Skeletal muscle satellite cell (primary cell): ENCODE data around the gene FARP1.

Source experiments
- H3K27me3 ChIP-seq: 2 replicates; pipeline ENCODE4 v1.7.0; 2013; ENCODE audit warnings: low read length; ENCODE audit not compliant: control insufficient read depth, insufficient read depth
- H3K36me3 ChIP-seq: 2 replicates; pipeline ENCODE4 v1.7.0; 2013; ENCODE audit warnings: mild to moderate bottlenecking, control low read depth, low read length; ENCODE audit not compliant: insufficient read depth
- H3K4me1 ChIP-seq: 2 replicates; pipeline ENCODE4 v1.7.0; 2013; ENCODE audit warnings: low read length; ENCODE audit not compliant: control insufficient read depth, insufficient read depth
- H3K4me2 ChIP-seq: 2 replicates; pipeline ENCODE4 v1.7.0; 2013; ENCODE audit warnings: mild to moderate bottlenecking, low read length
- H3K4me3 ChIP-seq: 2 replicates; pipeline ENCODE4 v1.7.0; 2013; ENCODE audit warnings: low read length
- H3K9ac ChIP-seq: 2 replicates; pipeline ENCODE4 v1.7.0; 2013; ENCODE audit warnings: mild to moderate bottlenecking, low read depth, low read length, moderate library complexity
- H3K9me3 ChIP-seq: replicated peaks from 2 replicates; pipeline ENCODE4 v1.7.0; 2013; ENCODE audit warnings: mild to moderate bottlenecking, control low read depth, low read length

FARP1 gene

DNA sequence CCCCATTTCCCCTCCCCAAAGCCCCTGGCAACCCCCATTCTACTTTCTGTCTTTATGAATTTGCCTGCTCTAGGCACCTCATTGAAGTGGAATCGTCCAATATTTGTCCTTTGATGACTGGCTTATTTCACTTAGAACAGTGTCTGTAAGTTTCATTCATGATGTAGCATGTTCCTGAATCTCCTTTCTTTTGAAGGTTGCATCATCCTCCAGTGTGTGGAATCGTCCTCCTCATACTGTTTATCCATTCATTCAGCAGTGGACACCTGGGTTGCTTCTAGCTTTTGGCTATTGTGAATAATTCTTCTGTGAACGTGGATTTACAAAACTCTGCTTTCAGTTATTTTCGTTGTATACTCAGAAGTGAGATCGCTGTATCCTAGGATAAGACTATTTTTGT is 195.4 kb downstream of the FARP1 start:
- Histone ChIP-seq H3K4me1 (no peaks in the 10 kb centered on the region), H3K27me3 (no peaks in the 10 kb centered on the region), H3K9ac (no peak overlapping the region), H3K4me3 (no peak overlapping the region), H3K4me2 (no peak overlapping the region), H3K9me3 (no peaks in the 10 kb centered on the region), H3K36me3 (no peaks in the 10 kb centered on the region)

GRCh38 chr13:98339684-98340425 is 197.0 kb downstream of the FARP1 start:
- H3K36me3 ChIP-seq, result no peaks in the 10 kb centered on the region
- no peak overlapping the region for H3K4me3 ChIP-seq
- no peaks in the 10 kb centered on the region for H3K9me3 ChIP-seq
- H3K27me3 ChIP-seq, result no peaks in the 10 kb centered on the region
- no peak overlapping the region for H3K9ac ChIP-seq
- H3K4me1 ChIP-seq, result no peaks in the 10 kb centered on the region
- H3K4me2 ChIP-seq, result no peak overlapping the region

- Histone ChIP-seq H3K4me3 (no peak overlapping the region), H3K9ac (no peak overlapping the region), H3K27me3 (no peaks in the 10 kb centered on the region), H3K4me2 (no peak overlapping the region), H3K36me3 (peaks cover 6% of the 10 kb centered on the region), H3K4me1 (no peaks in the 10 kb centered on the region), H3K9me3 (no peaks in the 10 kb centered on the region)
Measured at GRCh38 chr13:98342953-98343352, 200.1 kb downstream of the FARP1 start.

DNA sequence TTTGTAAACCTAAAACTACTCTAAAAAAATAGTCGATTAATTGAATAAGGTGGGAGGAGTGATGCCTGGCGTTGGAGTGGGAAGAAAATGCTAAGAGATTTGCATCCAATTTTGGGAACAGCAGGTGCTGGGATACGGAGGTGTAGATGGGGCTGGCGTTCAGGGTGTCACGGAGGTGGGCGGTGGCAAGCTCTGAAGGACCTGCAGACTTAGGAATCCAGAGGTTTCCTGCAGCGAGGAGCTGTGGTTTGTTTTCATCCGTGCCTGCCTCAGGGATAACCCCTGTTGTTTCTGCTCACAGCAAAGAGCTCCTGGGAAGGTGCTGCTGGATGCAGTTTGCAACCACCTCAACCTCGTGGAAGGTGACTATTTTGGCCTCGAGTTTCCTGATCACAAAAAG is 200.6 kb downstream of the FARP1 start:
- H3K36me3 ChIP-seq, result peaks cover 6% of the 10 kb centered on the region
- H3K4me2 ChIP-seq, result no peak overlapping the region
- H3K4me1 ChIP-seq, result no peaks in the 10 kb centered on the region
- no peaks in the 10 kb centered on the region for H3K27me3 ChIP-seq
- no peak overlapping the region for H3K4me3 ChIP-seq
- H3K9me3 ChIP-seq, result no peaks in the 10 kb centered on the region
- H3K9ac ChIP-seq, result no peak overlapping the region

DNA sequence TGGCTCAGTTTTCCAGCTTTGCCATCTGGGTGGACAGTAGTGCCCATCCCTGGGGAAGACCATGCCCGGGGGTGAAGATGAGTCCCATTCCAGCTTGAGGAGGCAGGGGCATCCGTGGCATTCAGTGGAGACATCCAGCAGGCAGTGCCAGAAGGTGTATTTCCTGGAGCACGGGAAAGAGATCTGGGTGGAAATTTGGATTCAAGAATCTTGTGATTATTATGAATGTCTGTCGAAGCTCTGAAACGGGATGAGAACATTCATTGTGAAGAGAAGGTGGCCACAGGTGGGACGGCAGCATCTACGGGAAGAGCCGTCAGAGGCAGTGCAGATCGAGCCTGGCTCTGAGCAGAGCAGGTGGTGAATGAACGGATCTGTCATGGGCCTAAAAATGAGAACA is 201.5 kb downstream of the FARP1 start:
- Histone ChIP-seq H3K4me3 (no peak overlapping the region), H3K4me1 (no peaks in the 10 kb centered on the region), H3K9me3 (no peaks in the 10 kb centered on the region), H3K4me2 (no peak overlapping the region), H3K36me3 (peaks cover 6% of the 10 kb centered on the region), H3K27me3 (no peaks in the 10 kb centered on the region), H3K9ac (no peak overlapping the region)

DNA sequence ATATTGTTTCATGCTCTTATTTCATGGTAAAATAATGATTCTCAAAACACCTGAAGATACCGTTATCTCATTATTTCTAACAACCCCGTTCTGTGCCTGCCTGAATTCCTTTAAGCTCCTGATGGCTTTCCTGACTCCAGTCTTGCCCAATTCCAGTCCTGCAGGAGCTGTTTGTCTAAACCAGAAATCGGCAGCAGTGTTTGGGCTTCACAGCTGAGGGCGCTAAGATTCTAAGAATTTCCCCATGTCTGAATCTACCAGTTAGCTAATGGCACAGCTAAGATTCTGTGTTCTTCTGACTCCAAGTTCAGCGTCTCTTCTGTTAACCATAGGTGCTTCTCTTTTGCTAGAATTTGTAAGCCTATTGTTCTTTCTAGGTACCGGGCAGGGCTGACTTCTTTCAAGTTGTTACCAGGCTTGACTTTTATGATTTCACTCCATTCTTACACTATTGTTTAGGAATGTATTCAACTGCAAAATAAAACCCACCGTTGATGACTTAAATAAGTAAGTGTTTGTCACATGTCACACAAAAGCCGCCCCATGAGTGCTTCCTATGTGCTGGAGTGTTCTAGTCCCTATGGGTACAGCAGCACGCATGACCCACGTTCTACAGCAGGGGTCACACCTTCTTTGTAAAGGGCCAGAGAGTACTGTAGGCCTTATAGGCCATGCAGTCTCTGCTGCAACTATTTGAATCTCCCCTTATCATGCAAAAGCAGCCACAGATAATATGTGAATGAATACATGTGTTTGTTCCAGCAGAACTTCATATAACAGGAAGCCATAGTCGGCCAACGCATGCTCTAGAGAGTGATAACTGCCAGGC is 202.4 kb downstream of the FARP1 start:
- Histone ChIP-seq H3K4me2 (no peak overlapping the region), H3K27me3 (no peaks in the 10 kb centered on the region), H3K9me3 (no peaks in the 10 kb centered on the region), H3K4me3 (no peak overlapping the region), H3K4me1 (no peaks in the 10 kb centered on the region), H3K9ac (no peak overlapping the region), H3K36me3 (peaks cover 6% of the 10 kb centered on the region)

GRCh38 chr13:98346904-98347636 is 204.2 kb downstream of the FARP1 start:
- Histone ChIP-seq H3K4me1 (no peaks in the 10 kb centered on the region), H3K9me3 (no peaks in the 10 kb centered on the region), H3K36me3 (peaks cover 6% of the 10 kb centered on the region), H3K9ac (no peak overlapping the region), H3K4me3 (no peak overlapping the region), H3K27me3 (no peaks in the 10 kb centered on the region), H3K4me2 (no peak overlapping the region)

GRCh38 chr13:98347756-98348155 is 204.9 kb downstream of the FARP1 start:
- H3K27me3 ChIP-seq, result no peaks in the 10 kb centered on the region
- no peak overlapping the region for H3K4me2 ChIP-seq
- H3K9me3 ChIP-seq, result no peaks in the 10 kb centered on the region
- H3K4me3 ChIP-seq, result no peak overlapping the region
- no peaks in the 10 kb centered on the region for H3K4me1 ChIP-seq
- H3K9ac ChIP-seq, result no peak overlapping the region
- H3K36me3 ChIP-seq, result peaks cover 6% of the 10 kb centered on the region

- Histone ChIP-seq H3K4me3 (no peak overlapping the region), H3K9ac (no peak overlapping the region), H3K27me3 (no peaks in the 10 kb centered on the region), H3K36me3 (peaks cover 6% of the 10 kb centered on the region), H3K9me3 (no peaks in the 10 kb centered on the region), H3K4me2 (no peak overlapping the region), H3K4me1 (no peaks in the 10 kb centered on the region)
Measured at GRCh38 chr13:98348466-98349200, 205.7 kb downstream of the FARP1 start.

DNA sequence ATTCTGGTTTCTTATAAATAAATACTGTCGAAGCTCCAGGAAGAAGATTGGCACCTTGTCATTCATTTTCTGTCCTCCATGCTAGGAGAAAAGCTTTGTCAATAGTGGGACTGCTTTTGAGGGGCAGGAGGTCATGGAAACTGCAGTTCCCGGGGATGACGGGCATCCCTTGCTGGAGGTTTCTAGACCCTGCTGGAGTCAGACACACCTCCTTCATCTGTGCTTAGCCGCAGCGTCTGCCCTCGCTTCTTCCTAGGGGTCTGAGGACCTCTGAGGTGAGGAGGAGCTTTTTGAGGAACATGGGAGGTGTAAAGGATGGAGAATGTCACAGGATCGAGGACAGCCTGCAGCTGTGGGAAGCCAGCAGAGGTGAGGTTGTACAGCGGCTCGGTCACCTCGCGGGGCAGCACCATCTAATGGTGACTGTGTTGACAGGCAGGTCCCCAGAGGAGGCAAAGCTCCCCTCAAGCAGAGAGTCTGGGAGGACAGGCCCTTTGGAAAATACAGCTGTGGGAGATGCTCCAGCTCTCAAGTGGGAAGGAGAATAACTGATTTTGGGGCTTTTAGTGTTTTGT is 206.9 kb downstream of the FARP1 start:
- H3K9ac ChIP-seq, result no peak overlapping the region
- H3K4me2 ChIP-seq, result no peak overlapping the region
- H3K36me3 ChIP-seq, result peaks cover 6% of the 10 kb centered on the region
- no peaks in the 10 kb centered on the region for H3K27me3 ChIP-seq
- H3K4me3 ChIP-seq, result no peak overlapping the region
- H3K4me1 ChIP-seq, result no peaks in the 10 kb centered on the region
- no peaks in the 10 kb centered on the region for H3K9me3 ChIP-seq
